NB4 (cell line): ENCODE results near the gene TNPO2.
A peak's percentile ranks its signal among the peaks of the same experiment; 100 is the strongest.

Experiments
- DNase-seq: peaks from one replicate; pipeline ENCODE4 v3.0.0; 2010; ENCODE audit warnings: low read depth
- H3K4me3 ChIP-seq: one replicate; pipeline ENCODE4 v1.5.1; 2011; ENCODE audit warnings: mild to moderate bottlenecking, low read depth, low read length, moderate library complexity
- CTCF ChIP-seq: IDR thresholded peaks from one replicate; pipeline ENCODE4 v1.5.1; 2012; ENCODE audit warnings: low read depth, low read length
- MAX ChIP-seq: IDR thresholded peaks from 2 replicates; pipeline ENCODE4 v1.6.1; 2011; ENCODE audit warnings: low read depth, low read length
- MYC ChIP-seq: IDR thresholded peaks from 2 replicates; pipeline ENCODE4 v1.6.1; 2011; ENCODE audit warnings: low read depth, low read length
- POLR2A ChIP-seq: IDR thresholded peaks from 2 replicates; pipeline ENCODE4 v1.6.1; 2011; ENCODE audit warnings: mild to moderate bottlenecking; ENCODE audit not compliant: insufficient read length; ENCODE audit errors: extremely low read depth

TNPO2 gene

GRCh38 chr19:12748489-12748888, 24.8 kb upstream of the TNPO2 start:
- TF ChIP-seq POLR2A (no peak), MYC (no peak), MAX (no peak), CTCF (no peak)
- DNase-seq: no peak
- H3K4me3 ChIP-seq: no peak overlapping the region

- TF ChIP-seq MYC (no peak), CTCF (no peak), MAX (no peak), POLR2A (no peak)
- no peak overlapping the region for H3K4me3 ChIP-seq
- DNase-seq: no peak
These were observed 21.6 kb upstream of the TNPO2 start for GRCh38 chr19:12745166-12745897.

- peak overlapping the region; percentile 93 for H3K4me3 ChIP-seq
- no peak for TF ChIP-seq CTCF
- no peak for TF ChIP-seq MYC
- TF ChIP-seq MAX: no peak
- TF ChIP-seq POLR2A: no peak
- no peak for DNase-seq
These were observed 14.2 kb upstream of the TNPO2 start for GRCh38 chr19:12737835-12738351.

GRCh38 chr19:12736995-12737834, 13.5 kb upstream of the TNPO2 start, which contains the start of gene GET3:
TSS of gene GET3 (plus strand) at chr19:12737497. CDS start at chr19:12737506, 9 bp downstream.
- peak; percentile 97 for DNase-seq
- TF ChIP-seq MYC (no peak), MAX (peak; percentile 78), POLR2A (peak; percentile 52)
- peak within 1 kb of the TSS; percentile 93 for H3K4me3 ChIP-seq

GRCh38 chr19:12733369-12734214, 9.9 kb upstream of the TNPO2 start:
- TF ChIP-seq MYC: no peak
- no peak for TF ChIP-seq MAX
- TF ChIP-seq POLR2A: no peak
- peak; percentile 59 for TF ChIP-seq CTCF
- peak overlapping the region; percentile 86 for H3K4me3 ChIP-seq
- peak; percentile 77 for DNase-seq
